Activated effector memory CD4-positive, alpha-beta T cell treated with Interleukin-2 at 50 U/mL for 16 hours (primary cell): ENCODE measurements around the gene TRAM2.

ENCODE experiments used
- DNase-seq: peaks from one replicate; pipeline ENCODE4 v3.0.0-alpha.2; 2020

TRAM2 gene

GRCh38 chr6:52577022-52577777, at the start of gene TRAM2:
Gene TRAM2, minus strand, starts transcription at chr6:52577060. Its CDS starts 145 bp downstream, at chr6:52576915.
- DNase-seq, result peak; percentile 73

GRCh38 chr6:52622810-52623209, 46.0 kb upstream of the TRAM2 start:
- no peak for DNase-seq

GRCh38 chr6:52621631-52622030, 44.8 kb upstream of the TRAM2 start:
- no peak for DNase-seq

GRCh38 chr6:52620906-52621190, 44.0 kb upstream of the TRAM2 start:
- DNase-seq, result no peak

- DNase-seq, result no peak
These were observed 43.4 kb upstream of the TRAM2 start for GRCh38 chr6:52620055-52620905.

- DNase-seq, result no peak
These were observed 40.2 kb upstream of the TRAM2 start for GRCh38 chr6:52617087-52617486.

GRCh38 chr6:52616059-52616690, 39.3 kb upstream of the TRAM2 start:
- no peak for DNase-seq

GRCh38 chr6:52612336-52613054, 35.6 kb upstream of the TRAM2 start:
- DNase-seq, result no peak

- no peak for DNase-seq
These were observed 35.0 kb upstream of the TRAM2 start for GRCh38 chr6:52611833-52612232.

- DNase-seq, result no peak
These were observed 34.0 kb upstream of the TRAM2 start for GRCh38 chr6:52610745-52611355.

- DNase-seq, result no peak
These were observed 33.2 kb upstream of the TRAM2 start for GRCh38 chr6:52610011-52610410.

- DNase-seq, result no peak
These were observed 28.8 kb upstream of the TRAM2 start for GRCh38 chr6:52605610-52606185.

GRCh38 chr6:52603000-52603795, 26.3 kb upstream of the TRAM2 start:
- DNase-seq, result no peak

GRCh38 chr6:52598824-52599190, 21.9 kb upstream of the TRAM2 start:
- DNase-seq, result no peak

GRCh38 chr6:52598123-52598823, 21.4 kb upstream of the TRAM2 start:
- no peak for DNase-seq

GRCh38 chr6:52597738-52598122, 20.9 kb upstream of the TRAM2 start:
- no peak for DNase-seq

- DNase-seq, result no peak
These were observed 19.6 kb upstream of the TRAM2 start for GRCh38 chr6:52596371-52597028.

- no peak for DNase-seq
These were observed 18.9 kb upstream of the TRAM2 start for GRCh38 chr6:52595796-52596130.

GRCh38 chr6:52595000-52595795, 18.3 kb upstream of the TRAM2 start:
- DNase-seq, result no peak

GRCh38 chr6:52594221-52594620, 17.4 kb upstream of the TRAM2 start:
- DNase-seq, result no peak
